ENCODE results near the gene ELK1. TPM values are rescaled to one million over a fixed set of nuclear protein-coding genes. Genes with fewer than 3 reads are reported as not detected.
"Not testable (repeated sequence)": the region's sequence is repeated elsewhere in the genome, so short reads cannot be mapped to it uniquely, and the experiment has no call there.

The ELK1 gene
- total and polyA plus RNA-seq, 7 experiments from 2014 or later, result 24.0 to 62.4 (median 34.0) TPM

DNA sequence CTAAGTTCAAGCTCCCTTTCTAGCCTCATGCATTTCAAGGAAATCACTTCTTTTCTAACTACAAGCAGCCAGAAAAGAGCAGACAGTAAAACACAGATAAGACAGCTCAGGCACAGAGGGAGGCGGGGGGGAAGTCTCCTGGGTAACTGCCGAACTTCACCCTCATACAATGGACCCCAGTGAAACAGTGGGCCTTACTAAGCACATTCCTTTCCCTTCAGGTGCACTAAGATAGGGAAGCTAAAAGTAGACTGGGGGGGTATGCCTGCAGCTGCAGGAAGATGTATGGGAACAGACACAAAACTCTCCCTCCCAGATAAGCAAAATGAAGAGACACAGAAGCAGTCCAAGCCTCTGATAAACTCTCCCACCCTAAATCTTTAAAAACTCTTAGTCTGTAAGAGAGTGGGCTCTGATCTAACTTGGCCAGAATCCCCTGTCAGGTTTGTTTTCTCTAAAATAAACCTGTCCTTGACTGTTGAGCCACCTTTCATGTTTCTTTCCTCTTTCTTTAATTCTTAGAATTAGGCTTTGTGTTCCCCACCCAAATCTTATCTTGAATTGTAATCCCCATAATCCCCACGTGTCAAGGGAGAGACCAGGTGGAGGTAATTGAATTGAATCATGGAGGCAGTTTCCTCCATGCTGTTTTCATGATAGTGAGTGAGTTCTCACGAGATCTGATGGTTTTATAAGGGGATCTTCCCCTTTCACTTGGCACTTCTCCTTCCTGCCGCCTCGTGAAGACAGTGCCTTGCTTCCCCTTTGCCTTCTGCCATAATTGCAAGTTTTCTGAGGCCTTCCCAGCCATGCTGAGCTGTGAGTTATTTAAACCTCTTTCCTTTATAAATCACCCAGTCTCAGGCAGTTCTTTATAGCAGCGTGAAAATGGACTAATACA lies 25.8 kb upstream of the ELK1 start:
- H3K9me3 Mint-ChIP-seq; CTCF ChIA-PET; H3K4me1 Mint-ChIP-seq; ATAC-seq; H3K4me3 ChIP-seq (ENCODE audit: low read length); intact Hi-C loops (cut with micrococcal nuclease); H3K36me3 ChIP-seq (ENCODE audit: control insufficient read depth in 2 of 3, insufficient read depth in 3 of 3, low read length in 3 of 3); H3K4me3 Mint-ChIP-seq; H3K36me3 Mint-ChIP-seq; H3K9me3 ChIP-seq (ENCODE audit: control insufficient read depth in 2 of 3, low read length in 3 of 3); H3K27ac Mint-ChIP-seq; POLR2A ChIA-PET; H3K27me3 ChIP-seq (ENCODE audit: control insufficient read depth in 2 of 2, insufficient read depth in 2 of 2, low read length in 2 of 2); H3K27me3 Mint-ChIP-seq; H3K4me1 ChIP-seq (ENCODE audit: control insufficient read depth in 2 of 2, insufficient read depth in 2 of 2, low read length in 2 of 2); DNase-seq; H3K27ac ChIP-seq (ENCODE audit: low read depth, low read length): not testable (repeated sequence)

DNA sequence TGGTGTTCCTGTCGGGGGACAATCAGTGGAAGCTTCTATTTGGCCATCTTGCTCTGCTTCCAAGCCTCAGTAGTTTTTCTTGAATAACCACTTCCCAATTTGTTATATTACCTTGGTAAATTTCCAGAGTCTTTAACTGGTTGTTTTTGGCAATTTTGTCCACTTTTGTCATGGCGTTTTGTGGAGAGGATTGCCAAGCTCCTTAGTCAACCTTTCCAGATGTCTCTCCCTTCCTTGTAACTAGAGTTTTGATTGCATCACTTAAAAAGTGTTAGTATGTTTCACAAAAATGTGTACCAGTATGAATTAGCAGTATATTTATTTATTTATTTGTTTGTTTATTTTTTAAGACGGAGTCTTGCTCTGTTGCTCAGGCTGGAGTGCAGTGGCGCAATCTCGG lies 24.4 kb upstream of the ELK1 start:
- ATAC-seq, result no peak
- H3K27me3 Mint-ChIP-seq, result peaks cover 0 to 5% (median 0%) of the 10 kb centered on the region in 5 donors
- CTCF ChIA-PET, result no interaction called here

DNA sequence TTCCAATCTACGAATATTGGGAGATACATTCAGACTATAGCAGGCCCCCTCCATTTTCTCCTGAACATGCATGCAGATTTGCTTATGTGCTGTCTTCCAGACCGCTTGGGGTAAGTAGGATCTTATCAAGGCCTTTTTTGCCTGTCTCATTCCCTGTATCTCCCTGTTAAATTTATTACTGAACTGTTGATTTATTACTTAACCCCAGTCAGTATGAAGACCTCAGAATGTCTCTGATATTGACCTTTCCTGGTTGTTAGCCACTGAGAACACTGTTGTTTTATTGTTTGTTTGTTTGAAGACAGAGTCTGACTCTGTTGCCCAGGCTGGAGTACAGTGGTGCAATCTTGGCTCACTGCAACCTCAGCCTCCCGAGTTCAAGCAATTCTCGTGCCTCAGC lies 15.4 kb upstream of the ELK1 start:
- CTCF ChIA-PET; H3K9me3 ChIP-seq (ENCODE audit: control insufficient read depth in 2 of 3, low read length in 3 of 3); H3K4me3 Mint-ChIP-seq: not testable (repeated sequence)

More for the DNA sequence above, 24.4 kb upstream of the ELK1 start:
- Mint-ChIP-seq H3K4me1 (no peaks in the 10 kb centered on the region), H3K27ac (no peak overlapping the region), H3K4me3 (no peak overlapping the region), H3K36me3 (no peaks in the 10 kb centered on the region), H3K9me3 (peaks cover 0 to 5% (median 0%) of the 10 kb centered on the region in 11 donors)
- Histone ChIP-seq H3K4me1 (ENCODE audit: control insufficient read depth in 2 of 2, insufficient read depth in 2 of 2, low read length in 2 of 2) (no peaks in the 10 kb centered on the region), H3K27ac (ENCODE audit: low read depth, low read length) (no peak overlapping the region), H3K36me3 (ENCODE audit: control insufficient read depth in 2 of 3, insufficient read depth in 3 of 3, low read length in 3 of 3) (no peaks in the 10 kb centered on the region), H3K27me3 (ENCODE audit: control insufficient read depth in 2 of 2, insufficient read depth in 2 of 2, low read length in 2 of 2) (no peaks in the 10 kb centered on the region), H3K4me3 (ENCODE audit: low read length) (no peak overlapping the region), H3K9me3 (ENCODE audit: control insufficient read depth in 2 of 3, low read length in 3 of 3) (no peaks in the 10 kb centered on the region)
- intact Hi-C loops (cut with micrococcal nuclease), result no loop called here
- no peak for DNase-seq
- POLR2A ChIA-PET, result no interaction called here

DNA sequence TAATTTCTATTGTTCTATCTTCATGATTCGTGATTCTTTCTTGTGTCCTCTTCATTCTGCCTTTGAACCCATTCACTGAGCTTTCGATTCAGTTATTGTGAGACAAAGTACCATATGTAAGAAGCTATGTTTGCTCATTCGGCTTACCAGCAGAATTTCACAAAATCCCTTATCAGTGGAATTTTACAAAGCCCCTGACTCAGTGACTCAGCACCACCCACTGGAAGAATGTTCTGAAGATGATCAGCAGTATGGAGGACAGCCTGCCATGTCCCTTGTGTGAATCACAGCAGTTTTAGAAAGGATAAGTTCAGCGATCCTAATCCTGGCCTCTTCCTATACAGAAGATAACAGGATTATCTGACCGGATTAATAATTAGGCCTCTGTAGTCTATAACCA lies 14.4 kb upstream of the ELK1 start:
- ChIA-PET CTCF (no interaction called here), POLR2A (no interaction called here)
- H3K9me3 ChIP-seq (ENCODE audit: control insufficient read depth in 2 of 3, low read length in 3 of 3), result no peaks in the 10 kb centered on the region
- no peak overlapping the region for H3K4me3 ChIP-seq (ENCODE audit: low read length)
- Mint-ChIP-seq H3K27me3 (peaks cover 0 to 4% (median 0%) of the 10 kb centered on the region in 5 donors), H3K4me3 (no peak overlapping the region), H3K27ac (no peak overlapping the region), H3K36me3 (peaks cover 0 to 2% (median 0%) of the 10 kb centered on the region in 5 donors), H3K4me1 (peaks cover 0 to 11% (median 2%) of the 10 kb centered on the region in 7 donors), H3K9me3 (peaks cover 0 to 1% (median 0%) of the 10 kb centered on the region in 11 donors)
- H3K27me3 ChIP-seq (ENCODE audit: control insufficient read depth in 2 of 2, insufficient read depth in 2 of 2, low read length in 2 of 2), result no peaks in the 10 kb centered on the region
- intact Hi-C loops (cut with micrococcal nuclease), result no loop called here
- DNase-seq (no peak), ATAC-seq (no peak)
- no peaks in the 10 kb centered on the region for H3K36me3 ChIP-seq (ENCODE audit: control insufficient read depth in 2 of 3, insufficient read depth in 3 of 3, low read length in 3 of 3)
- H3K27ac ChIP-seq (ENCODE audit: low read depth, low read length), result no peak overlapping the region
- H3K4me1 ChIP-seq (ENCODE audit: control insufficient read depth in 2 of 2, insufficient read depth in 2 of 2, low read length in 2 of 2), result no peaks in the 10 kb centered on the region

More for the DNA sequence above, 15.4 kb upstream of the ELK1 start:
- H3K27me3 Mint-ChIP-seq; H3K9me3 Mint-ChIP-seq; H3K36me3 ChIP-seq (ENCODE audit: control insufficient read depth in 2 of 3, insufficient read depth in 3 of 3, low read length in 3 of 3); H3K4me1 Mint-ChIP-seq; H3K27ac ChIP-seq (ENCODE audit: low read depth, low read length); H3K27ac Mint-ChIP-seq; H3K27me3 ChIP-seq (ENCODE audit: control insufficient read depth in 2 of 2, insufficient read depth in 2 of 2, low read length in 2 of 2); intact Hi-C loops (cut with micrococcal nuclease); H3K4me3 ChIP-seq (ENCODE audit: low read length); ATAC-seq; H3K36me3 Mint-ChIP-seq; POLR2A ChIA-PET; DNase-seq; H3K4me1 ChIP-seq (ENCODE audit: control insufficient read depth in 2 of 2, insufficient read depth in 2 of 2, low read length in 2 of 2): not testable (repeated sequence)

DNA sequence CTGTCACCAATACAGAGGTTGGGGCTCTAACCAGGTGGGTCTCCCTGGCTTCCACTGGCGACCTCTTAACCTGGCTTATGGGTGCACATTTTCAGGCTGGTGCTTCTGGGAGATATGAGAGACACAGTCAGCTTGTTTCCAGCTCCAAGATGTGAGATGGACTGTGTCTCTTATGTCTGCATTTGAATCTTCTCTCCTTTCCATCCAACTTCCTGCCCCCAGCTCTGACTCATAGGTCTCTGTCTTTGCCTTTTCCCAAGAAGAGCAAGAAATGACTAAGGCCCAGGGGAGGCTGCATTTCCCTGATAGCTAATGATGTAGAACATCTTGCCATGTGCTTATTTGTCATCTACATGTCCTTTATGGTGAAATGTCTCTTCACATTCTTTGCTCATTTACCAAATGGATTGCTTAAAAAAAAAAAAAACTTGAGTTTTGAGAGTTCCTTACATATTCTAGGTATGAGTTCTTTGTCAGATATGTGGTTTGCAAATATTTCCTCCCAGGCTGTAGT lies 11.8 kb upstream of the ELK1 start:
- ATAC-seq (no peak), DNase-seq (peak in 1 of 9 donors; percentile 37)
- H3K4me3 Mint-ChIP-seq, result peak overlapping the region in 1 of 10 donors; percentile 17
- Histone ChIP-seq H3K36me3 (ENCODE audit: control insufficient read depth in 2 of 3, insufficient read depth in 3 of 3, low read length in 3 of 3) (peaks cover 0 to 6% (median 4%) of the 10 kb centered on the region in 3 experiments), H3K27ac (ENCODE audit: low read depth, low read length) (no peak overlapping the region), H3K4me3 (ENCODE audit: low read length) (no peak overlapping the region), H3K9me3 (ENCODE audit: control insufficient read depth in 2 of 3, low read length in 3 of 3) (no peaks in the 10 kb centered on the region), H3K27me3 (ENCODE audit: control insufficient read depth in 2 of 2, insufficient read depth in 2 of 2, low read length in 2 of 2) (no peaks in the 10 kb centered on the region), H3K4me1 (ENCODE audit: control insufficient read depth in 2 of 2, insufficient read depth in 2 of 2, low read length in 2 of 2) (peaks cover 4 to 8% of the 10 kb centered on the region in 2 donors)
- peaks cover 0 to 21% (median 12%) of the 10 kb centered on the region in 7 donors for H3K4me1 Mint-ChIP-seq
- peaks cover 0 to 1% (median 0%) of the 10 kb centered on the region in 5 donors for H3K27me3 Mint-ChIP-seq
- peaks cover 0 to 8% (median 0%) of the 10 kb centered on the region in 11 donors for H3K9me3 Mint-ChIP-seq
- H3K27ac Mint-ChIP-seq, result peak overlapping the region in 1 of 9 donors; percentile 86
- ChIA-PET CTCF (interaction anchor here (0.6 to 0.7 kb wide), 2 partner anchors 15 to 28 kb away, joined by 3 read pairs; no protein-coding TSS in a partner anchor), POLR2A (no interaction called here)
- H3K36me3 Mint-ChIP-seq, result peaks cover 0 to 6% (median 0%) of the 10 kb centered on the region in 5 donors
- intact Hi-C loops (cut with micrococcal nuclease), result no loop called here

DNA sequence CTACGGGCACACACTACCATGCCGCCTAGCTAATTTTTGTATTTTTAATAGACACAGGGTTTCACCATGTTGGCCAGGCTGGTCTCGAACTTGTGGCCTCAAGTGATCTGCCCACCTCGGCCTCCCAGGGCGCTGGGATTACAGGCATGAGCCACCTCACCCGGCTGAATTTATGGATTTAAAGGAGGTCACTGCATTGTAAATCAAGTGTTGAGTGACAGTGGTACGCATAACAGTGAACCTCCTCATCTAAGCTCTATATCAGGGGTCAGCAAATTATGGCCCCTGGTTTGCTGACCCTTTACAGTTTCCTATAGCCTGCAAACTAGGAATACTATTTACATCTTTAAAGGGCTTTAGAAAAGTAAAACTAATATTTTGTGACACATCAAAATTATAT lies 11.2 kb upstream of the ELK1 start:
- ChIA-PET POLR2A (interaction anchor here (0.7 kb wide), 2 partner anchors 105 to 254 kb away, joined by 3 to 5 read pairs; no protein-coding TSS in a partner anchor), CTCF (interaction anchor here (0.7 kb wide), 1 partner anchor 14 kb away, joined by 3 read pairs; no protein-coding TSS in a partner anchor)
- Histone ChIP-seq H3K4me1 (ENCODE audit: control insufficient read depth in 2 of 2, insufficient read depth in 2 of 2, low read length in 2 of 2) (peaks cover 4 to 8% of the 10 kb centered on the region in 2 donors), H3K4me3 (ENCODE audit: low read length) (no peak overlapping the region), H3K9me3 (ENCODE audit: control insufficient read depth in 2 of 3, low read length in 3 of 3) (no peaks in the 10 kb centered on the region), H3K27ac (ENCODE audit: low read depth, low read length) (no peak overlapping the region), H3K27me3 (ENCODE audit: control insufficient read depth in 2 of 2, insufficient read depth in 2 of 2, low read length in 2 of 2) (no peaks in the 10 kb centered on the region), H3K36me3 (ENCODE audit: control insufficient read depth in 2 of 3, insufficient read depth in 3 of 3, low read length in 3 of 3) (peaks cover 0 to 12% (median 9%) of the 10 kb centered on the region in 3 experiments)
- no peak for ATAC-seq
- Mint-ChIP-seq H3K9me3 (peaks cover 0 to 8% (median 0%) of the 10 kb centered on the region in 11 donors), H3K4me1 (peaks cover 1 to 26% (median 18%) of the 10 kb centered on the region in 7 donors), H3K27me3 (no peaks in the 10 kb centered on the region), H3K4me3 (no peak overlapping the region), H3K27ac (no peak overlapping the region), H3K36me3 (peaks cover under 1 to 7% (median 1%) of the 10 kb centered on the region in 5 donors)
- DNase-seq, result no peak
- intact Hi-C loops (cut with micrococcal nuclease), result no loop called here

All from naive thymus-derived CD4-positive, alpha-beta T cell (primary cell).